ENCODE results near the gene NAP1L4. TPM values are rescaled to one million over a fixed set of nuclear protein-coding genes. Genes with fewer than 3 reads are reported as not detected.
"Not testable (repeated sequence)": the region's sequence is repeated elsewhere in the genome, so short reads cannot be mapped to it uniquely, and the experiment has no call there.

Gene NAP1L4
- total RNA-seq, 1 donor from 2014 or later: 163 TPM

- DNase-seq (ENCODE audit: extremely low read depth, low read depth, low spot score): no peak
Observed at GRCh38 chr11:2911785-2912391, 80.2 kb downstream of the NAP1L4 start.

- DNase-seq (ENCODE audit: extremely low read depth, low read depth, low spot score): no peak
Observed at GRCh38 chr11:2911088-2911784, 80.9 kb downstream of the NAP1L4 start.

- no peak for DNase-seq (ENCODE audit: extremely low read depth, low read depth, low spot score)
Observed at GRCh38 chr11:2910401-2910955, 81.7 kb downstream of the NAP1L4 start.

GRCh38 chr11:2909133-2909902, 82.8 kb downstream of the NAP1L4 start:
- no peak for DNase-seq (ENCODE audit: extremely low read depth, low read depth, low spot score)

- DNase-seq (ENCODE audit: extremely low read depth, low read depth, low spot score): no peak
Observed at GRCh38 chr11:2908130-2908529, 84.0 kb downstream of the NAP1L4 start.

- DNase-seq (ENCODE audit: extremely low read depth, low read depth, low spot score): not testable (repeated sequence)
Observed at GRCh38 chr11:2905299-2905698, 86.8 kb downstream of the NAP1L4 start.

GRCh38 chr11:2904153-2905052, 87.7 kb downstream of the NAP1L4 start:
- no peak for DNase-seq (ENCODE audit: extremely low read depth, low read depth, low spot score)

GRCh38 chr11:2903672-2904011, 88.5 kb downstream of the NAP1L4 start:
- DNase-seq (ENCODE audit: extremely low read depth, low read depth, low spot score): no peak

GRCh38 chr11:2902784-2903671, 89.1 kb downstream of the NAP1L4 start:
- no peak for DNase-seq (ENCODE audit: extremely low read depth, low read depth, low spot score)

- no peak for DNase-seq (ENCODE audit: extremely low read depth, low read depth, low spot score)
Observed at GRCh38 chr11:2901854-2902783, 90.0 kb downstream of the NAP1L4 start.

- no peak for DNase-seq (ENCODE audit: extremely low read depth, low read depth, low spot score)
Observed at GRCh38 chr11:2901196-2901796, 90.8 kb downstream of the NAP1L4 start.

- DNase-seq (ENCODE audit: extremely low read depth, low read depth, low spot score): no peak
Observed at GRCh38 chr11:2899080-2899783, 92.9 kb downstream of the NAP1L4 start.

GRCh38 chr11:2898366-2899079, 93.6 kb downstream of the NAP1L4 start:
- DNase-seq (ENCODE audit: extremely low read depth, low read depth, low spot score): peak; percentile 77

- DNase-seq (ENCODE audit: extremely low read depth, low read depth, low spot score): no peak
Observed at GRCh38 chr11:2897048-2897447, 95.1 kb downstream of the NAP1L4 start.

- no peak for DNase-seq (ENCODE audit: extremely low read depth, low read depth, low spot score)
Observed at GRCh38 chr11:2896047-2896446, 96.1 kb downstream of the NAP1L4 start.

All from glomerular endothelial cell (primary cell).